HEK293 (cell line): ENCODE measurements around the gene WHRN.

Experiments
- SALL2 ChIP-seq: fragments of 450-650 bp; formaldehyde crosslinking; IDR thresholded peaks from 2 replicates; pipeline ENCODE4 v1.5.0; 2017; ENCODE audit warnings: missing biosample characterization, mild to moderate bottlenecking, missing genetic modification characterization, borderline replicate concordance
- ZNF416 ChIP-seq: fragments of 450-650 bp; formaldehyde crosslinking; IDR thresholded peaks from 2 replicates; pipeline ENCODE4 v1.5.1; 2016; ENCODE audit warnings: missing biosample characterization, missing genetic modification characterization
- TF ChIP-seq, protein P1 (sequence below): fragments of 450-650 bp; formaldehyde crosslinking; IDR thresholded peaks from 2 replicates; pipeline ENCODE4 v1.5.1; 2016; ENCODE audit warnings: missing biosample characterization, missing genetic modification characterization

DNA sequence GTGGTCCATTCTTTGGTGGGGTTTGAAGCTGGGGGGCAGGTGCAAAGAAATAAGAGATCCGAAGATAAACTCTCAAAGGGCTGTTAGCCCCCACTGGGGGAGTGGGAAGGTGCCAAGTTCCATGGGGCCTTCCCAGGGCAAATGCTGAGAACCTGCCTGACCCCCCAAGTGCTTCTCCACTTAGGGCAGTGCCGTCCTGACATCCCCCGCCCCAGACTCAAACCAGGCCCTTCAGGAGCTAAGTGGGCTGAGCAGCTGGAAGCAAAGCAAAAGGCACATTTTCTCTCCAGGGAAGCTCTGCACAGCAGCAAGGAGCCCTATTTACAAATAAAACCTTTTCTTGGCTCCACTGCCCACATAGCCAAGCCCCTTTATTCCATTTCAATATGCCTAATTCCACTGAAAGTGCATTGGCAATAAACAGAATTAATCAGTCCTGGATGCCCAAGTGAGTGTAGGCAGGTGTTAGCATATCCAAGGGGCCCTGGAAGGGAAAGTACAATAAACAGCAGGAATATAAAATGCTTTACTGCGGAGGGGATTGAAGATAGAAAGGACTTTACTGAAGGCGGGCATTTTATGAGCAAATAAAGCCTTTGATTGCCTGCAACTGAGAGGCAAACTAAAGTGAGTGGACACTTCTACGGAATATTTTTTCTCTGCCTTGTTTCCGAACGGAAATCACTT lies 44.6 kb downstream of the WHRN start:
- TF ChIP-seq, protein P1, sequence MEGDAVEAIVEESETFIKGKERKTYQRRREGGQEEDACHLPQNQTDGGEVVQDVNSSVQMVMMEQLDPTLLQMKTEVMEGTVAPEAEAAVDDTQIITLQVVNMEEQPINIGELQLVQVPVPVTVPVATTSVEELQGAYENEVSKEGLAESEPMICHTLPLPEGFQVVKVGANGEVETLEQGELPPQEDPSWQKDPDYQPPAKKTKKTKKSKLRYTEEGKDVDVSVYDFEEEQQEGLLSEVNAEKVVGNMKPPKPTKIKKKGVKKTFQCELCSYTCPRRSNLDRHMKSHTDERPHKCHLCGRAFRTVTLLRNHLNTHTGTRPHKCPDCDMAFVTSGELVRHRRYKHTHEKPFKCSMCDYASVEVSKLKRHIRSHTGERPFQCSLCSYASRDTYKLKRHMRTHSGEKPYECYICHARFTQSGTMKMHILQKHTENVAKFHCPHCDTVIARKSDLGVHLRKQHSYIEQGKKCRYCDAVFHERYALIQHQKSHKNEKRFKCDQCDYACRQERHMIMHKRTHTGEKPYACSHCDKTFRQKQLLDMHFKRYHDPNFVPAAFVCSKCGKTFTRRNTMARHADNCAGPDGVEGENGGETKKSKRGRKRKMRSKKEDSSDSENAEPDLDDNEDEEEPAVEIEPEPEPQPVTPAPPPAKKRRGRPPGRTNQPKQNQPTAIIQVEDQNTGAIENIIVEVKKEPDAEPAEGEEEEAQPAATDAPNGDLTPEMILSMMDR (tag by site-specific recombination), result no peak
- TF ChIP-seq SALL2 (tag by site-specific recombination) (no peak), ZNF416 (tag by site-specific recombination) (no peak)
